GM12874 (cell line): Measurements from ENCODE around the gene AIPL1.

Experiments
- CTCF ChIP-seq: IDR thresholded peaks from 2 replicates; pipeline ENCODE4 v1.5.1; 2011; ENCODE audit warnings: low read depth, mild to moderate bottlenecking, control low read depth, low read length, moderate library complexity; ENCODE audit not compliant: insufficient read depth

Gene AIPL1

GRCh38 chr17:6443692-6444570 is 9.0 kb upstream of the AIPL1 start, which contains the start of gene PIMREG:
Gene PIMREG, plus strand, starts transcription at chr17:6444455. Its CDS starts 656 bp downstream, at chr17:6445111.
- TF ChIP-seq CTCF = no peak

GRCh38 chr17:6442775-6443174 is 7.9 kb upstream of the AIPL1 start:
- no peak for TF ChIP-seq CTCF

- no peak for TF ChIP-seq CTCF
Measured at GRCh38 chr17:6439951-6440350, 5.0 kb upstream of the AIPL1 start.

- TF ChIP-seq CTCF = no peak
Measured at GRCh38 chr17:6437956-6438355, 3.0 kb upstream of the AIPL1 start.

- TF ChIP-seq CTCF = no peak
Measured at GRCh38 chr17:6437466-6437865, 2.5 kb upstream of the AIPL1 start.

GRCh38 chr17:6435968-6436367 is 1.0 kb upstream of the AIPL1 start:
- peak; percentile 85 for TF ChIP-seq CTCF

GRCh38 chr17:6430769-6431168 is 4.2 kb downstream of the AIPL1 start:
- peak; percentile 38; the same call in 1 of the 2 replicates for TF ChIP-seq CTCF
